Umbilical cord (tissue), 2 donors: ENCODE results near the gene CD300LG. TPM values are rescaled to one million over a fixed set of nuclear protein-coding genes. Genes with fewer than 3 reads are reported as not detected.
"Not testable (repeated sequence)": the region's sequence is repeated elsewhere in the genome, so short reads cannot be mapped to it uniquely, and the experiment has no call there.

Experiments
- DNase-seq: peaks from one replicate; pipeline ENCODE4 v3.0.0-alpha.2; 2015; ENCODE audit warnings: low spot score
- total RNA-seq: library from RNA; depleted of rRNA; stranded (reverse); fragments of >200 nt; gene quantifications from one replicate; pipeline ENCODE4 v1.2.3, GENCODE V29; 2014; ENCODE audit warnings: low replicate concordance; ENCODE audit not compliant: insufficient read depth

CD300LG gene
- not detected for total RNA-seq

- DNase-seq, result no peak
These were observed at the start of gene CD300LG for GRCh38 chr17:43846963-43847371. CD300LG (plus strand) TSS chr17:43847176; CDS start chr17:43847217, 41 bp downstream.

GRCh38 chr17:43798024-43798423, 49.0 kb upstream of the CD300LG start:
- not testable (repeated sequence) for DNase-seq

DNA sequence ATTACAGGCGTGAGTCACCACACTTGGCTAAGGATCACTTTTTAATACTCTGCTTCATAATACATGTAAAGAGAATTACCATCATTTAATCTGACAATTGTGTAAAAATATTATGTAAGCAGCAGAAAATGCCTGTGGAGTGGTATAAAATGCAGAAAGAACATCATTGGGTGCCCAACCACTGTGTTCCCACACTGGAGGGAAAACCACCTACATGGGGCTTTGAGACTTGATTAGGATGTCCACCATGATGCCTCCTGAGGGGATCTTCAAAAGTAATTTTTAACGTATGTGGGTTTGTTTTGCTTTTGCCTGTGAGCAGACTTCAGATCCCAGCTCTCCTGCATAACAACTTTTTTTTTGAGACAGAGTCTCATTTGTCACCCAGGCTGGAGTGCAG, 47.9 kb upstream of the CD300LG start:
- no peak for DNase-seq

- no peak for DNase-seq
These were observed 46.2 kb upstream of the CD300LG start for GRCh38 chr17:43800736-43801135.

GRCh38 chr17:43801844-43802243, 45.1 kb upstream of the CD300LG start:
- no peak for DNase-seq

DNA sequence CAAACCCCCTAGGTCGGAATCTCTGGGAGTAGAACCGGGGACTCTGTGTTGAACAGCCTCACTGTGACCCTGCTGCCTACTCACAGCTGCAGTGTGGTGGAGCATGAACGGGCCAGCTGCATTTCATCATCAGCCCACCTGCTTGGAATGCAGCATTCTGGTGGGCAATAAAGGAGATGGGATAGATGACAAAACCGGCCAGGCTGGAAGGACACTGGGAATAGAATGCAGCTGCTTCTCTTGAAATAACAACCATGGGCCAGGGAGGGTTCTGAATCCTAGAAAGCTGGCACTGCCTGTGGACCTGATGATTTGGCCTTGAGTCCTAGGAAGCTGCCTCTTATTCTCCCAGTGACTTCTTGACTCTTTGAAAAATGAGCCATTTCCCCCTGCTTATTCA, 43.2 kb upstream of the CD300LG start:
- no peak for DNase-seq

GRCh38 chr17:43805117-43805516, 41.9 kb upstream of the CD300LG start:
- no peak for DNase-seq

DNA sequence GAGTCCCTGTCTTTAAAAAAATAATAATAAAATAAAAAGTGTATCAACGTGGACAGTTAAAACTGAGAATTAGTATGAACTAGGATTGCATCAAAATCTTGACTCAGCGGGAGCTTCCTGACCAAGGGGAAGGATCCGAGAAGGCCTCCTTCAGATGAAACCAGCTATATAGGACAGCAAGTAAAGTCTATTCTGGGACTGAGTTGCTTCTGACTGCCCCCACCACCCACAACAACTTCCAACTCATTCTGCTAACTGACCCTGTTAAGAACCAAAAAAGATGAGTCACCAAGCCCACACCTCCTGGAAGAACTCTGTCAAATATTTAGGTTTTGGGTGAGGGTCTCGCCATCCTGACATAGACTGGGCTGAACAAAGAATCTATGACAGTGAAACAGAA, 38.9 kb upstream of the CD300LG start:
- no peak for DNase-seq

GRCh38 chr17:43809121-43809520, 37.9 kb upstream of the CD300LG start:
- no peak for DNase-seq

DNA sequence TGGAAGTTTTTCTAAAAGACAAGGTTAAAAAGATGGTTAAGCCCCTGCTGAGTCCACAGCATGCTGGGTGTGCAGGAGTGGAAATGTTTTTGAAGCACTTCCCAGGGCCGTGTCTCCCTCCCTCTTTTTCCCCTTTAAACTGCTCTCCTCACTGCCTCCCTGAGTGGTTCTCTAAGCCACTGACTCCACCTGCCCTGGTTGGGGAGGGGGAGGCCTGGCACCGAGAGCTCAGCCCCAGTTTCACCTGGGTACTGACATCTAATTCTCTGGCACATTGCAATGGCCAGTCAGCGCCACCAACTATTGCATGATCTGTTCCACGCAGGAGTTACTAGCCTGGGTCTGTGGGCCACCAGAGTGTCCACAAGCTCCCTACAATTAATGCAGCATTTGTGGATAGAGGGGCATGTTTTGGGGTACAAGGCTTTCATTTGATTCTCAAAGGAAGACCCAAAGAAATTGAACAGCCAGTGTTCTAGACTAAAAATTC, 36.7 kb upstream of the CD300LG start:
- peak; percentile 21 for DNase-seq

DNA sequence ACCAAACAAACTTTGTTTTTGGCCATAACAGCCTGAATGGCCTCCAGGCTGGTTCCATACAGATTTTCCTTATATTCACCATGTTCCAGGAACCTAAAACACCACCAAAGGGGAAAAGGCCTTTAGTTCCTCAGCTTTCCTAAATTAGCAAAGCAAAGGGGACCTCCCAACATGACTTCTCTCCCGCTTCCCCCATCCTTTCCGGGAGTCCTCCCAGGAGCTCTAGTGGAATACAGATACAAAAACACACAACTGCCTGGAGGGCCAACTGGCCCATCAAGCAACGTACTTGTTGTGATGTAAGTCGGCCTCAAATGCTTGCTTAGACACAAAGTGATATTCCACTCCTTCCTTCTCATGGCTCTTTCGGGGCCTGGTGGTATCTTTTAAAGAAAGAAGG, 36.2 kb upstream of the CD300LG start:
- no peak for DNase-seq

DNA sequence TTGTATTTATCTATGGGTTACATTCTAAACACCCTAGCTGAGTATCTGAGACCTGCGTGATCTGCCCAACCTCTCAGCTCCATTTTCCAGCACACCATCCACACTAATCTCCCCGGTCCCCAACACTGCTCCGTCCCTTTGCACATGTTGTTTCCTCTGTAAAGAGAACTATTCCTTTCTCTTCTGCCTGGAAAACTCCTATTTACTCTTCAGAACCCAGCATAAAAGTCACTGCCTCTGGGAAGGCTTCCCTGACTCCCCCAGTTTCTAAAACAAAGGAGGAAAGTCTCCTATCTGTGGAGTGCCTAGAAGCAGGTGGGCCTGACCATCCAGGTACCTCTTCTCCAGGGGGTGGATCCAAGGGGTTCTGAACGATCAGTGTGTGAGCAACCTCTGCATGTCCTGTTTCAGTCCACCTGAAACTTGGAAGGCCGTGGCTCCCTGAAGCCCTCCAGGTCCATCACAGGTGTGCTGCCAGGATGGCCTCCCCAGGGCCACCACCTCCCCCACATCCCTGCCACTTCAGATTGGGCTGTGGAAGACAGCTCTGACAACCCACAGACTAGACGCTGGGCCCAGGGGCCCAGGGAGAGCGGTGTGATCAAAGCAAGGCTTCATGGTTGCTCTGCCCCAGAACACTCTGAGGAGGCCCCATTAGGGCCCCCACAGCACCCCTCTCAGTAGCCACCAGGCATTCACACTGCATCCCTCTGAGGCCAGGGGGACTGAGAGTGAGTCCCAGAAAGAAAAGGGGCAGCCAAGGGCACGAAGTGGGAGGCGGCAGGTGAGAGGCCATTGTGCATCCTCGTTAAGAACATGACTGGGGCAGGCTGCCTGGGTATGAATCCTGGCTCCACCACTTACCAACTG, 34.3 kb upstream of the CD300LG start:
- no peak for DNase-seq

GRCh38 chr17:43813386-43813785, 33.6 kb upstream of the CD300LG start:
- DNase-seq, result no peak

GRCh38 chr17:43814026-43814425, 33.0 kb upstream of the CD300LG start:
- DNase-seq, result no peak

DNA sequence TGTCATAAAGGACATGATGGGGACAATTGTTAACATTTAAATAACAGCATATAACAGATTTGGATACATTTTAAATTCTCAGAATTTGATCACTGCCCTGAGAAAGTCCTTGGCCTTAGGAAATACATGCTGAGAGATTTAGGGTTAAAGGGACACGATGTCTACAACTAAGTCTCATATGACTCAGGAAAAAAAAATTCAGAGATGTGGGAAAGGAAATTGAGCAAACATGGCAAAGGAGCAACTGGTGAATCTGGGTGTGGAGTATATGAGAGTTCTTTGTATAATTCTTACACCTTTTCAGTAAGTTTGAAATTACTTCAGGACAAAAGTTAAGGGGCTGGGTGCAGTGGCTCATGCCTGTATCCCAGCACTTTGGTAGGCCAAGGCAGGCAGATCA, 32.3 kb upstream of the CD300LG start:
- peak; percentile 28 for DNase-seq

- no peak for DNase-seq
These were observed 30.3 kb upstream of the CD300LG start for GRCh38 chr17:43816336-43817320.

DNA sequence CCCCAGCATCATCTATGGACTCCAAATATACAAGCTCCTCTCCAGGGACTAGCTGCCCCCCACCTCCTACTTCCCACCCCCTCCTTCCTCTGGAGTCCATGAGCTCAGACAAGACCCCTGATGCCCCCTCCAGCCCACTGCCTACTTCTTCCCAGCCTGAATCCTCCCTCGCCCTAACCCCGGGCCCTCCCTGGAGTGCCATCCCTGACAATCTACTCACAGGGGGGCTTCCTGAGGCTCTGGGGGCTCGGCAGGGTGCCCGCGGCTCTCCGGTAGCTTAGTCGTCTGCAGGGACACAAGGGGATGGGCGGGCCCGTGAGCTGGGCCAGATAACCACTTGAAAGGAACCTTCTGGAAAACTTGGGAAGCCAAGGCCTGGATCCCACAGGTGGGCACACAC, 29.1 kb upstream of the CD300LG start:
- no peak for DNase-seq

- no peak for DNase-seq
These were observed 28.0 kb upstream of the CD300LG start for GRCh38 chr17:43818966-43819365.

GRCh38 chr17:43820759-43821158, 26.2 kb upstream of the CD300LG start:
- no peak for DNase-seq

- DNase-seq, result no peak
These were observed 24.3 kb upstream of the CD300LG start for GRCh38 chr17:43822570-43823190.

DNA sequence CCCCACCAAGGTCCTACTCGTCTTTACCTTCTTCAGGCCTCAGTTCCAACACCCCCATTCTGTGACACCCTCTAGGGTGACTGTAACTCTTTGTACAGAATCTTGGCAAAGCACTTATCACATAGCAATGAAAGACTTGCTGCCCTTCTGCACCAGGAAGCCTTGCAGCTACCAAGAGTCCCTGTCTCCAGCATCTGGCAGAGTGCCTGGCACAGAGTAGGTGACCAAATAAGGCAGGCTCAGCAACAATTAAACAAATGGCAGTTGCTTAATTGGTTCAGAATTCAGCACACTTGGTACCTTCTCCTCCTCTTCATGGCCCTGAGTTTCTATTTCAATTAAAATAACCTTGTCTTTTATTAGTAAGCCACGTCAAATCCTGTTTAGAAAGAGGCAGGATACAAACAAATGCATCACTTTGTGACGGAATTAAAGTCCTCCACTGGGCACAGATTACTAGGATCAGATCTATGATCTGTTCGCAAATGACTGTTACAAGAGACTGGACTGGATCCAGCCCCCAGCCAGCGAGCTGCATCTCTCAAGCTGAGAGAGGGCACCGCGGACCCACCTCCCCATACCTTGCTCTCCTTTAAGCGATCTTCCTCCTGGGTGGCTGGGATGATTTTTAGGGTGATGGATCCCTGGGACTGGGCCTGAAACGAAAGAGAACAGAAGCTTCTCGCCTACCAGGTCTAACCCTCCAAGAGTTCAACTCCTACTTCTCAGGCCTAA, 23.5 kb upstream of the CD300LG start:
- no peak for DNase-seq
